ENCODE results near the gene CDH12. TPM values are rescaled to one million over a fixed set of nuclear protein-coding genes. Genes with fewer than 3 reads are reported as not detected.
"Not testable (repeated sequence)": the region's sequence is repeated elsewhere in the genome, so short reads cannot be mapped to it uniquely, and the experiment has no call there.

The CDH12 gene
- total RNA-seq, 1 donor from 2014 or later = not detected

- DNase-seq (ENCODE audit: low read depth) = no peak
These were observed 538.6 kb downstream of the CDH12 start for GRCh38 chr5:22314548-22314947.

GRCh38 chr5:22306011-22306410, 547.1 kb downstream of the CDH12 start:
- no peak for DNase-seq (ENCODE audit: low read depth)

GRCh38 chr5:22295832-22296231, 557.3 kb downstream of the CDH12 start:
- no peak for DNase-seq (ENCODE audit: low read depth)

GRCh38 chr5:22293147-22293546, 560.0 kb downstream of the CDH12 start:
- DNase-seq (ENCODE audit: low read depth) = no peak

GRCh38 chr5:22278164-22278563, 575.0 kb downstream of the CDH12 start:
- no peak for DNase-seq (ENCODE audit: low read depth)

- DNase-seq (ENCODE audit: low read depth) = no peak
These were observed 576.1 kb downstream of the CDH12 start for GRCh38 chr5:22277006-22277405.

GRCh38 chr5:22265855-22266254, 587.3 kb downstream of the CDH12 start:
- not testable (repeated sequence) for DNase-seq (ENCODE audit: low read depth)

GRCh38 chr5:22258139-22258538, 595.0 kb downstream of the CDH12 start:
- no peak for DNase-seq (ENCODE audit: low read depth)

- no peak for DNase-seq (ENCODE audit: low read depth)
These were observed 602.6 kb downstream of the CDH12 start for GRCh38 chr5:22250528-22250927.

GRCh38 chr5:22249209-22249729, 603.9 kb downstream of the CDH12 start:
- no peak for DNase-seq (ENCODE audit: low read depth)

- no peak for DNase-seq (ENCODE audit: low read depth)
These were observed 607.4 kb downstream of the CDH12 start for GRCh38 chr5:22245770-22246169.

GRCh38 chr5:22242532-22242931, 610.6 kb downstream of the CDH12 start:
- DNase-seq (ENCODE audit: low read depth) = no peak

- DNase-seq (ENCODE audit: low read depth) = no peak
These were observed 615.1 kb downstream of the CDH12 start for GRCh38 chr5:22238047-22238446.

- DNase-seq (ENCODE audit: low read depth) = no peak
These were observed 626.7 kb downstream of the CDH12 start for GRCh38 chr5:22226423-22226822.

GRCh38 chr5:22223079-22223478, 630.1 kb downstream of the CDH12 start:
- no peak for DNase-seq (ENCODE audit: low read depth)

GRCh38 chr5:22213703-22214495, 639.2 kb downstream of the CDH12 start:
- DNase-seq (ENCODE audit: low read depth) = not testable (repeated sequence)

GRCh38 chr5:22212254-22212991, 640.7 kb downstream of the CDH12 start:
- DNase-seq (ENCODE audit: low read depth) = not testable (repeated sequence)

- DNase-seq (ENCODE audit: low read depth) = not testable (repeated sequence)
These were observed 644.7 kb downstream of the CDH12 start for GRCh38 chr5:22208463-22208862.

- DNase-seq (ENCODE audit: low read depth) = not testable (repeated sequence)
These were observed 664.5 kb downstream of the CDH12 start for GRCh38 chr5:22188651-22189050.

GRCh38 chr5:22187632-22188228, 665.4 kb downstream of the CDH12 start:
- DNase-seq (ENCODE audit: low read depth) = not testable (repeated sequence)

GRCh38 chr5:22169226-22169625, 683.9 kb downstream of the CDH12 start:
- DNase-seq (ENCODE audit: low read depth) = not testable (repeated sequence)

- not testable (repeated sequence) for DNase-seq (ENCODE audit: low read depth)
These were observed 684.4 kb downstream of the CDH12 start for GRCh38 chr5:22168704-22169103.

Data from myocyte (in vitro differentiated cells).